Left colon (tissue), 2 donors: ENCODE data around the gene TPD52L2. TPM values are rescaled to one million over a fixed set of nuclear protein-coding genes. Genes with fewer than 3 reads are reported as not detected.

Source experiments
- ATAC-seq: fragments of 200-7000 bp; cut with Tn5 transposase; one replicate; pipeline ENCODE4 v1.9.1; 2020; ENCODE audit warnings: mild to moderate bottlenecking, moderate library complexity
- DNase-seq, 2 donors: peaks; one replicate each; pipeline ENCODE4 v3.0.0-alpha.2; 2020
- intact Hi-C, 2 donors: fragments of 100-400 bp; cut with DNase I in 1 of 2; cut with micrococcal nuclease in 1 of 2; formaldehyde crosslinking; loops; one replicate each; pipeline versions ENCODE4 v1.11.2 to v1.14.0; 2022; cut with DNase I, micrococcal nuclease
- total RNA-seq, 2 donors: library from RNA; stranded (reverse); fragmentation: NEBNext Ultra II Directional; extraction: Animal tissue kit (Norgen Biotek cat#: 25700); gene quantifications; one replicate each; pipeline ENCODE4 v1.2.1, GENCODE V29; 2021
- donor health status: DM: no; HTN: no; CAD: no.
- donor health status: DM: yes; HTN: yes; CAD: no.

TPD52L2 gene
- total RNA-seq, 2 donors from 2014 or later: 49.5 to 58.5 TPM

DNA sequence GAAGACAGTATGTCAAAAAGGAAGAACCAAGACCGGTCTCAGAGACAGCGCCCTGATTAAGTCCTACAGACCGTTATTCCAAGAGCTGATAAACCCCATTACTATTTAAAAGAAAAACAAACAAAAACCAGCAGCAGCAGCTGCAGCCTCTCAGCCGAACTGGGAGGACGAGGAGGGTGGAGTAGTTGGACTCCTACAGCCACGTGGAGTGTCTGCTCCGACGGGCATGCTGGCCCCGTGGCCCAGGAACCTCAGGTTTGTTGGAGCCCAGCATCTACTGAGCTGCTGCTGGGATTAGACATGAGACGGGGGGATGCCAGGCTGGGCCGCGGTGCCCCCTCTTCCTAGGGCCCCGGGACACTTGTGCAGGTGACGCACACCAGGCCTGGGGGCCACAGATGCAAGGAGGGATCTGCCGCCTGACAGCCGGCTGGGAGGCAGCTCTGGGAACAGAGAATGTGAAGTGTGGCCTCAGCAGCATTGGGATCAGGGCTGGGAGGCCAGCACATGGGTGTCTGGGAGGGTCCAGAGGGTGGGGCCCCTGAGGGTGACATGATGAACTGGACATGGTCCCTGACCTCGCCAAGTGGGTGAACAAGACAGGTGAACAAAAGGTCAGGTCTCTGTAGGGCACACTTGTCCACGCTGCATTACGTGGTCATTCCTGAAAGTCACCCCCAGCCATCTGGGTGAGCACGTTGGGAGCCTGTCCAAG lies 31.1 kb upstream of the TPD52L2 start:
- intact Hi-C loops: no loop called here
- ATAC-seq: no peak
- DNase-seq: no peak

DNA sequence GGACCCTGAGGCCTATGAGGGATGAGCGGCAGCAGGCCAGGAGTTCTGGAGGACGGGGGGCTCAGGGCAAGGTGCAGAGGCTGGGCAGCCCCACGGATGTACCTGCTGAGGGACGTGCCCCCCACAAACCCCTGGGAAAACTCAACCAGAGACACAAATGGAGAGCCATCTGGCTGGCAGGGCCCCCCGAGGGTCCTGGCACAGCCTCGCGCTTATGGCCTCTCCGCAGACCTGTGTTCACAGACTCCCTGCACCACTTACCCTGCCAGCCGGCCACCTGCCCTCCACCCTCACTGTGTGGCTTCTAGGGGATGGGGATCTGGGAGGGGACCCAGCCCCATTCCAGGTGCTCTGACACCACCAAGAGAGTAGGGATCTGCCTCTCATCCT lies 30.6 kb upstream of the TPD52L2 start:
- DNase-seq: no peak
- intact Hi-C loops: no loop called here
- no peak for ATAC-seq

DNA sequence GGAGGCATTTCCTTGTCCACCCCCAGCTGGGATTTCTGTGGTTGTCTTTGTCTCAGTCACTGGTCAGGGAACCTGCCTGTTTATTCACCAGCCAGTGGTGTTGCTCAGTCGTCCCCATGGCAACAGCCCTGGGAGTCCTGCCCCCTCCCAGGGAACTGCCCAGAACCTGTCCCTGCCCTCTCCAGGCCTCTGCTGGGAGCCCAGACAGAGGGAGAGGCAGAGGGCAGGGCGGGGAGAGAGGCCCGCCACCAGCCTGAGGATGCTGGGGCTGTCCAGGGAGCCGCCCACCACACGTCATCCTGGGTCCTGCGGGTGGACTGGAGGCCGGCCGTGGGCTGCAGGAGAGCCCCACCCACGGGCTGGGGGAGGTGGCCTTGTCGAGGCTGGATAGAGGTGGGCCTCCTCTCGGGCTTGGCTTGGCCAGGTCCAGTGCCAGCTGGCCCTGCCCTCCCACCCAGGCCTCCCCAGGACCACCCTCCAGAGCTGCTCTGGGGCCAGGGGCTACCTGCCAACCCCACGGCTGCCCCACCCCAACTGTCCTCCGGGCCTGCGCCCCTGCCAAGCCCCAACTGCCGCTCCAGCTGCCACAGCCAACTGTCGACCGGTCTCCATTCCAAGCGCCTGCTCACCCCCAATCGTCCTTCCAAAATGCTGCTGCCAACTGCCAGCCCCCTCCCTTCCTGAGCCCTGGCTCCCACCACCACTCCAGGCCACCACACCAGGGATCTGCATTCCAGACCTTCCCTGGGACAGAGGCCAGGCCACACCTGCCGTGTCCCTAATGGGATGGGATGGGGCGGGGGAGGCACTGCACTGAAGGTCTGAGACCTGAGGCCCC lies 29.8 kb upstream of the TPD52L2 start:
- DNase-seq (peak; percentile 78 to 95), ATAC-seq (peak; percentile 80)
- intact Hi-C loops: no loop called here

DNA sequence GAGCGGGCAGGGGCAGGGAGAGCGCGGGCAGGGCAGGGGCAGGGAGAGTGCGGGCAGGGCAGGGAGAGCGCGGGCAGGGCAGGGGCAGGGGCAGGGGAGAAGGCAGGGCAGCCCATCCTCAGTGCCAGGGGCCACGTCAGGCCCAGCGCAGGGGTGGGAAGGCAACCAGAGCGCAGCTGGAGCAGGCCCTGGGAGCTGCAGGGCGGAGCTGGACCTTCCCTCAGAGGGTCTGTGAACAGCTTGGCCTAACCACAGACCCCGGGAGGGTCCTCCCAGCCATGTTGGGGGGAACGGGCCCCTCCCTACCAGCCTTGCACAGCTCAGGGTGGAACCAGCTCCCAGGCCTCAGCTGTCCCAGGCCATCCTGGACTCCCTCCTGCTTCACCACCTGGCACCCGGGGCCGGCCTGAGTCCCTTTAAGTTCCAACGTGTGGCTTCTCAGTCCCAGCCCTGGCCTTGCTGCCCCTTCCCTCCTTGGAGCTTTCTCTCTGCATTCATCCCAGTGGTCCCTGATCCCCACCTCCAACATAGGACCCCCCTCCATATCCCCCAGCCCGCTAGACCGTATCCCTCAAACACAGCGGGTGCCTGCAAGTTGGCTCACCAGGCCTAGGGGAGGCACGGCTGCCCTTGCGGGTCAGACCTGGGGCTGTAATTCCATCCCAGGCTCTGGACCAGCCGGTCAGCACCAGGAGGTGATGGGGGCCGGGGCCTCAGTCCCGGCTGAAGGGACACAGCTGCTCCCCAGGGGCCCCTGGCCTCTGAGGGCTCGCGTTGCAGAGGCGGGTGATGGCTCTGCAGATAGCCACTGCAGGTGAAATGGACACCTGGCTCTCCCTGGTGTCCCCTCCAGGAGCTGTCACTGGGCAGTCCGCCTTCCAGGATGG lies 28.4 kb upstream of the TPD52L2 start:
- ATAC-seq: no peak
- DNase-seq: no peak
- intact Hi-C loops: no loop called here

DNA sequence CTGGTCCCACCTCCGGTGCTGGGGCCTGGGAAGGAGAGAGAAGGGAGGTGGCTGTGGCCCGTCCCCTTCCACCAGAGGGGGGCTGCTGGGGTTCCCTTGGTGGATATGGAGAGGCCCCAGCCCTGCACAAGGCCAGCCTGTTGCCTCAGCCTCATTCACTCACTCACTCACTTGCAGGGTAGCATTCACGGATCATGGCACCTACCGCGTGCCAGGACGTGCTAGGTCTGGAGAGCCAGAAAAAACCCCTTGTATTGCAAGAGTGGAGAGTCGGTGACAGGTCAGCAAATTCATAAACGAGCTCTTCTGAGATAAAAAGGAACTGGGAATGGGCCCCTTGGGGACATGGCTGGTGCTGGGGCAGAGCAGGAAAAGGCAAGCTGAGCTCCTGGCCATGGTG lies 27.6 kb upstream of the TPD52L2 start:
- ATAC-seq: no peak
- intact Hi-C loops: no loop called here
- DNase-seq: no peak

DNA sequence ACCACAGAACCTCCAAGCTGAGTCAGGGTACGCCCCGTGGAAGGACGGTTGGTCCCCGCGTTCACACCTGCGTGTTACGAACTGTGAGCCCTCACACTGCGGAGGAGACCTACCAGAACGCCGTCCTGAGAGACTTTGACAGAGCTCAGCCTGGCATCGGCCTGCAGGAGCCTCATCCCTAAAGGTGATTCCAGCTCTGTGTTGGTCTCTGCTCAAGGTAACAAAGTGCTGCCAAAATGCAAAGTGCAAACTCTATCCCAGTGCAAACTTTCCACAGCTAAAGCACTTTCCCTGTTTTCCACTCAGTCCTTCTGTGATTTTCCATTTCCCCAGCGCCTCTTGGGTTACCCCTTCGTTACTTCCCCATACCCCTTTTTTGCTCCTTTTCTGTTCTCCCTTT lies 25.4 kb upstream of the TPD52L2 start:
- no peak for ATAC-seq
- DNase-seq: no peak
- intact Hi-C loops: no loop called here

DNA sequence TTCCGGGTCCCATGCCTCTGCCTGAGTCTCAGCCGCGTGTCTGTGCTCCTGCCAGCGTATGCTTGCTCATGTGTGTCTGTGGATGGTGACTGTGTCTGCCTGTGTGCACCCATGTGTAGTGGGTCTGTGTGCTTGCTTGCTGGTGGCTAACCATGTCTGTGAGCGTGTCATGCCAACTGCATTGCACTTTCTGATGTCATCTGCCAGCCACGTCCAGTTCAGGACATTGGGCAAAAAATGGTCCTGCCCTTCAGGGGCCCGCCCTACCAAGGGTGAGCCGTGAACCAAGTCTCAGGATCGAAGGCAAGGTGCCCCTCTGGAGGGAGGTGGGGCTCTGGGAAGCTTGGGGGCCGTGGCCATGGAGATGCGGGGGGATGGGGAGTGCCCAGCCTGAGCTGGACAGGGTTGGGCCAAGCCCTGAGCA lies 24.7 kb upstream of the TPD52L2 start:
- intact Hi-C loops: no loop called here
- ATAC-seq: no peak
- DNase-seq: no peak

DNA sequence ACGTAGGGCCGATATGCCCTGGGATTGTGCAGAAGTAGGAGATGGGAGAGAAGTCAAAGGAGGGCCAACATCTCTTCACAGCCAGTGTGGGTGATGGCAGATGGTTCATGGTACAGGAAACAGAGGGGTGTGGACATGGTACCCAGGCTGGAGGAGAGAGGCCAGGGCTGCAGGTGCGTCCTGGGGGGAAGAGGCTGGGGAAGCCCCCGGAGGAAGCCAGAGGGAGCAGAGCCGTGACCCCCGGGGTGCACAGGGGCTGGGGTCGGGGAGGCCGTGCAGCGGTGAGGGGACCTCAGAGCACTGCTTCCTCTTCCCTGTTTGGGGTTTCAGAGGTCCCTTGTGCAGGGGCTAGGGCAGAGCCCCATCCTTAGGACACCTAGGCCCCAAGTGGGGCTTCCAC lies 22.8 kb upstream of the TPD52L2 start:
- DNase-seq (no peak), ATAC-seq (no peak)
- intact Hi-C loops: no loop called here

DNA sequence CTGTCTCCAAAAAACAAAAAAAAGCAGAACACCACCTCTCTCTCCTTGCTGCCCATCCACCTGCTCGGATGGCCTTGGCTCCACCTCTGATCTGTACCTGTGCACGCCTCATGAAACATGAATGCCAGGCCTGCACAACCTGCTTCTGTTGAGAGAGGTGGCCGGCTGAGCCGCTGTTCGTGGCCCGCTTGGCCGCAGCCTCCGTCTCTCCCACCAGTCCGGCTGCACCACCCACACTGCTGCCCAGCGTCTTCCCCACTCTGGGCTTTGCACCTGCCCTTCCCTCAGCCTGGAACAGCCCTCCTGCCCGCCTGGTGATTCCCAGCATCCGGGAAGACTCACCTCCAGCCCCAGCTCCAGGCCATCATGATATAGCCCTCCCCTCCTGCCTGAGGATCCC lies 21.8 kb upstream of the TPD52L2 start:
- intact Hi-C loops: no loop called here
- ATAC-seq (no peak), DNase-seq (no peak)

DNA sequence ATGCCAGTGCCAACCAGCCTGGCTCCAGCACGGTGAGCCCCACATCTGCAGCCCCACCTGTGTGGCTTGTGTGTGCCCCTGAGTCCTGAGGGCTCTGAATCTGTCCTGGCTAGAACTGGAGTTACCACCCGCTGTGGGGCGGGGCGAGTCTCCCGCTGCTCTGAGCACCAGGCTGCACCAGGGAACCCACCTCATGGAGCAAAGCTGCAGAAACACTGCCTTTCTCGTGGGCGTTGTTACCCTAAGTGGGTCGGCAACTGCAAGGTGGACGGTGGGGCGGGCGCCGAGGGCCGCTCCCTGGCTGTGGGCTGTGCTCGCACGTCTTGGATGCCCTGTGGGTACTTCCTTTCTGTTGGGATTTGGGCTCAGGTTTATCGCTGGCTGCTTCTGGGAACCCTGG lies 21.3 kb upstream of the TPD52L2 start:
- no peak for DNase-seq
- ATAC-seq: no peak
- intact Hi-C loops: no loop called here

DNA sequence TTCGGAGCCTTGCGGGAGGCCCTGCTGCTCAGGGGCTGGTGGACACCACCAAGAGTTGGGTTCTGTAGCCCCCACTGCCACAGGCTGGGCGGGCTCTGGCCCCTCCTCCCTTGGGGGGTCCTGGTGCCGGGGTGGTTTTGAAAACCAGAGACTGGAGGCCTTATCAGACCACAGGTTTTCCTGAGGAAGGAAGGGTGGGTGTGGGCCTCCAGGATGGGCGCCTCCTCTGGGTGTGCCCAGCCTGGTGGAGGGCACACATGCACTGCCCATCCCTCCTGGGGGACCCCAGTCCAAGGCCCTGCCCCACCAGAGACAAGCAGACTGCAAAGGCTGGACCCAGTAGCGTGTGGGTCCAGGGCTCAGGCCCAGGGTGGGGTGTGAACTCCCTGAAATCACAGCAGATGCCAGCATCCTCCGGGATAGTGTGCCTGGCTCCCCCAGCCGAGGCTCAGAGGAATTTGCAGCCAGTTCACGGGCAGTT lies 20.5 kb upstream of the TPD52L2 start:
- ATAC-seq (no peak), DNase-seq (no peak)
- intact Hi-C loops: no loop called here

DNA sequence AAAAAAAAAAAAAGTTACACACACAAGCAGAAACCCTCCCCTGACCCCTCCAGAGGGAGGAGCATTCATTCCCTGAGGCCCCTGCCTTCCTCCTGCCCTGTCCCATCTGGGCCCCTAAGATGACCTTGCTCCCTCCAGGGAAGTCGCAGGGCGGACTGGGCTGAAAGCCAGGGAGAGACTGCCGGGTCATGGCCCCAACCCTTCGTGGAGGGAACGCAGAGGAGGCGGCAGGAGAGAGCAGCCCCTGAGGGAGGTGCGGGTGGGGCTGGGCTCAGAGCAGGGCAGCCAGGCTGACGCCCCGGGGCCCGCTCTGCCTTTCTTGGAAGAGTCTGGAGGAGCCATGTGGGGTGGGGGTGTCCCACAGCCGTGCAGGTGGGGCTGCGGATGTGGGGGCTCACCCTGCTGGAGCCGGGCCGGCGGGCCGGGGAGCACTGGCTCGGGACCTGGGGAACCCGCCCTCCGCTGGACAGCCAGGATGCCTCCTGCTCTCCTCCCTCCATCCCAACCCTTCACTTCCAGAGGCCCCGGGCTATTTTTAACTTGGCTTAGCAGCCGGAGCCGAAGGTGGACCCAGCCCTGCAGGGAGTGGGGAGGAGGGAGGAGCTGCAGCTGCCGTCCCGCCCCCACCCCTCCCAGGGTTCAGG lies 18.8 kb upstream of the TPD52L2 start:
- ATAC-seq: peak; percentile 28
- intact Hi-C loops: no loop called here
- DNase-seq: no peak

DNA sequence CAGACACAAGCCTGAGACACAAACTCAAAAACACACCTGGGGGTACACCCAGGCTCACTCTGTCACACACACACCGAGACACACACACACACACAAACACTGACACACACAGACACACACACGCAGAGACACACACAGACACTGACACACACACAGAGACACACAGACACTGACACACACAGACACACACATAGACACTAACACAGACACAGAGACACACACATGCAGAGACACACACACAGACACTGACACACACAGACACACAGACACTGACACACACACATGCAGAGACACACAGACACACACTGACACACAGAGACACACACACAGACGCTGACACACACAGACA lies 18.2 kb upstream of the TPD52L2 start:
- no peak for ATAC-seq
- DNase-seq: no peak
- intact Hi-C loops: no loop called here

DNA sequence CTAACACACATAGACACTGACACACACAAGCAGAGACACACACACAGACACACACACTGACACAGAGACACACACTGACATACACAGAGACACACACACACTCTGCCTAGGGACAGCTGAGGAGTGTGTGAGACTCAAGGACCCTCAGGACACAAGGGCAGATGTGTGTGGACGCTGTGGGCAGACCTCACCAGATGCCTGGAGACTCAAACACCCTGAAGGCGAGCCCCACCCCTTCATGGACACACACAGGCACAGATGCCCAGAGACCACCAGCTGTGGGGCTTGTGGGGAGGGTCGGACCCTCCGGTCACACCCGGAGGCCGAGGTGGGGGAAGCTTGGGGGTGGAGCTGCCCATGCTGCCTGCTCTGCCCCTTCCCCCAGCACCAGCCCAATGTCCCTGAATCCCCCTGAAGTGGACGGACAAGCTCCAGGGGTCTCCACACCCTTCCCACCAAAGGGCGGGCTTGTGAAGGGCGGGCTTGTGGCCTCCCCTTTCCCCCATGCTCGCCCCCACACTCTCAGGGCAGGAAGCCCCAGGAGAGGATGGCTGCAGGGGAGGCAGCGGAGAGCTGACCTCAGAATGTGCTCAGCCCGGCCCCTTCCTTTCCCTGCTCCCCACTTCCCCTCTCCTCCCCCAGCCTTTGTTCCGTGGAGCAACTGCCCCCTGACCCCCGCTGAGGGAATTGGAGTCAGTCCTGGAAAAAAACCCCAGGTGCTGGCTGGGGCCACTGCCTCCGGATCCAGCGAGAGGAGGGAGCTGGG lies 17.6 kb upstream of the TPD52L2 start:
- ATAC-seq (peak; percentile 20), DNase-seq (no peak)
- intact Hi-C loops: no loop called here

DNA sequence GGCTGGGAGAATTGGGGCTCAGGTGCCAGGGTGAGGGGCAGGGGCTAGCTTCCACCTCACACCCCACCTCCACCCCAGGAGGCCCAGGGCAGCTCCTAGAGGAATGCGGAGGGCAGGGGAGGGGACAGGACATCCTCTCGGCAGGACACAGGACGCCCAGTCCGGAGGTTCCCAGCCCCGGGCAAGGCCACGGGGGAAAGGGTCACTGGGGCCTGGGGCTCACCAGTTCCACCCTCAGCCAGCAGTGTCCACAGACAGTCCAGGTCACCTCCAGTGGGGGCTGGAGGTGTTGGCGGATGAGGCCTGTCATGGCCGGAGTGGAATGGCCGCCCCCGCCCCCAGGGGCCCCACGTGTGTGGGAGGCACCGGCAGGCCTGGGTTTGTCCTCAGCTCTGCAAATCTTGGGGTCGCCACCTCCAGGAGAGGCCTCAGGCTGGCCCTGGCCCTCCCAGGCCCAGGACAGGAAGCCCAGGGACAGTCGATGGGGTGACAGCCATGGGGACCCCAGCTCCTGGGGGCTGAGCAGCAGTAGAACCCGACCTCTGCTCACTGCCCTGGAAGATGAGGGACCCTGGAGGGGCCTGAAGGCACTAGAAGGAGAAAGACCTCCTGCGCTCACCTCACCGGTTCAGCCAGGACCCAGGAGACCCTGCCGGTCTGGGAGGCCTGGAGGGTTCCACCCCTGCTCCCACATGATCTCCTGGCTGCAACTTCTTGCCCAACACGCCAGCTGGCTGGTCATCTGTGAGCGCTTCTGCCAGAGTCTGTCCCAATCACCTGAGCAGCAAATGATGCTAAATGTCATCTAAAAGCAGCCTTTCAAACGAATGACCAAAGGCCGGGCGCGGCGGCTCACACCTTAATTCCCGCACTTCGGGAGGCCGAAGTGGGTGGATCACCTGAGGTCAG lies 16.8 kb upstream of the TPD52L2 start:
- no peak for DNase-seq
- ATAC-seq: no peak

DNA sequence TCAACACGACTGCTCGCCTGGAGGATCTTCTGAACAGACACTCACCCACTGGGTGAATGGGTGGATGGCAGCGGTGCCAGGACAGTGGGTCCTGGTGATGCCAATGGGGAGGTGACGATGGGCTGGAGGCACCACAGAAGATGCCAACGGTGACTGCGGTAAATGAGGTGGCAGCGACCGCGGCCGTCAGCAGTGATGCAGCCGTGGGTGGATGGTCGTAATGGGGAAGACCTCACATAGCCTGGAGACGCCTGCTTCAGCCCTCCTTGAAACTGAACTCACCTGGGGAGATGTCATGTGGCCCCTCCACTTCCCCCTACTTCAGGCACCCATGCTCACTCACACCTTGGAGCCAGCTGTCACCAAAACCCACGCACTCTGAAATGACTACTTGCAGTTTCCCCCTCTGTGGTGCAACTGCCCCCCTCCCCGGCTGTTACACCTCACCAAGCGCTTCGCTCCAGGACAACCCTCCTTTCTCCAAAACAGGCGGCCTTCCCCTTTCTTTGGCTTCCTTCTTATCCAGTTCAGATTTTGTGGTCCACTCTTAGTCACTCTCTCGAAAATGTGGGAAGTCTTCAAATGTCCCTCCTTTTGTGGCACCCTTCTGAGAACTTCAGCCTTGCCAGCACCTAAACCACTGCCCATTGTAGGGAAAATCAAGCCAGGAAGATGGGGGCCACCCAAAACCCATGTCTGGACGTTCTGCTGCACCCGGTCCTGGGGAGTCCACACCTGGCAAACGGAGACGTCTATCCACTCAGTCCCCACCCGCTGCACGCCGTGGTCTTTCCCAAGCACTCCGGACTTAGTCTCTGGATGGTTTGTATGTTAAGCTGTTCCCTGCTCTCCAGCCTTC lies 14.2 kb upstream of the TPD52L2 start:
- DNase-seq (no peak), ATAC-seq (no peak)
- intact Hi-C loops: no loop called here

More for the DNA sequence above, 16.8 kb upstream of the TPD52L2 start:
- intact Hi-C loops: no loop called here
